HG02981 (cell line): ENCODE results near the gene C2CD3.
"Not testable (repeated sequence)": the region's sequence is repeated elsewhere in the genome, so short reads cannot be mapped to it uniquely, and the experiment has no call there.

Experiments
- ATAC-seq: cut with Tn5 transposase; IDR thresholded peaks from one replicate; pipeline ENCODE4 v1.9.1; 2021; ENCODE audit warnings: mild to moderate bottlenecking, moderate library complexity; ENCODE audit not compliant: unreplicated experiment

C2CD3 gene

GRCh38 chr11:74005721-74006517 lies 164.9 kb downstream of the C2CD3 start:
- ATAC-seq, result no peak

- no peak for ATAC-seq
Observed at GRCh38 chr11:74004759-74005615, 165.8 kb downstream of the C2CD3 start.

GRCh38 chr11:74004046-74004695 lies 166.6 kb downstream of the C2CD3 start:
- no peak for ATAC-seq

- no peak for ATAC-seq
Observed at GRCh38 chr11:74002832-74003231, 168.0 kb downstream of the C2CD3 start.

- no peak for ATAC-seq
Observed at GRCh38 chr11:74001822-74002286, 168.9 kb downstream of the C2CD3 start.

GRCh38 chr11:74000307-74001133 lies 170.3 kb downstream of the C2CD3 start:
- ATAC-seq, result no peak

GRCh38 chr11:73999581-74000306 lies 171.1 kb downstream of the C2CD3 start:
- ATAC-seq, result no peak

- no peak for ATAC-seq
Observed at GRCh38 chr11:73998846-73999575, 171.8 kb downstream of the C2CD3 start.

GRCh38 chr11:73997120-73997770 lies 173.6 kb downstream of the C2CD3 start:
- no peak for ATAC-seq

- no peak for ATAC-seq
Observed at GRCh38 chr11:73996161-73996747, 174.5 kb downstream of the C2CD3 start.

GRCh38 chr11:73995731-73996130 lies 175.1 kb downstream of the C2CD3 start:
- peak; percentile 43 for ATAC-seq

- peak; percentile 56 for ATAC-seq
Observed at GRCh38 chr11:73995247-73995646, 175.6 kb downstream of the C2CD3 start.

- ATAC-seq, result no peak
Observed at GRCh38 chr11:73991471-73992006, 179.3 kb downstream of the C2CD3 start.

GRCh38 chr11:73990730-73991129 lies 180.1 kb downstream of the C2CD3 start:
- ATAC-seq, result no peak

- ATAC-seq, result no peak
Observed at GRCh38 chr11:73989156-73989555, 181.6 kb downstream of the C2CD3 start.

GRCh38 chr11:73988227-73988626 lies 182.6 kb downstream of the C2CD3 start:
- ATAC-seq, result no peak

- ATAC-seq, result not testable (repeated sequence)
Observed at GRCh38 chr11:73985661-73986060, 185.1 kb downstream of the C2CD3 start.
